Neural progenitor cell (in vitro differentiated cells): ENCODE measurements around the gene OSBP. TPM values are rescaled to one million over a fixed set of nuclear protein-coding genes. Genes with fewer than 3 reads are reported as not detected.

Experiments
- DNase-seq: peaks from one replicate; pipeline ENCODE4 v3.0.0-alpha.2; 2016; ENCODE audit warnings: low spot score
- H2AFZ ChIP-seq: fragments of 200-600 bp; sonication (generic); replicated peaks from 2 replicates; pipeline ENCODE4 v1.6.1; 2016; ENCODE audit warnings: antibody characterized with exemption
- H3F3A ChIP-seq: fragments of 200-600 bp; sonication (generic); 2 replicates; pipeline ENCODE4 v1.6.1; 2016; ENCODE audit warnings: antibody characterized with exemption, low read depth
- H3K27ac ChIP-seq: fragments of 200-600 bp; sonication (generic); 2 replicates; pipeline ENCODE4 v1.5.1; 2016; ENCODE audit warnings: mild to moderate bottlenecking
- H3K27me3 ChIP-seq: fragments of 200-600 bp; sonication (generic); 2 replicates; pipeline ENCODE4 v1.6.1; 2016; ENCODE audit warnings: mild to moderate bottlenecking, moderate library complexity
- H3K36me3 ChIP-seq: fragments of 200-600 bp; sonication (generic); 2 replicates; pipeline ENCODE4 v1.5.1; 2016
- H3K4me1 ChIP-seq: fragments of 200-600 bp; sonication (generic); 2 replicates; pipeline ENCODE4 v1.6.1; 2016; ENCODE audit warnings: mixed run types
- H3K4me2 ChIP-seq: fragments of 200-600 bp; sonication (generic); 2 replicates; pipeline ENCODE4 v1.6.1; 2016
- H3K4me3 ChIP-seq: fragments of 200-600 bp; sonication (generic); 2 replicates; pipeline ENCODE4 v1.5.1; 2016
- H3K79me2 ChIP-seq: fragments of 200-600 bp; sonication (generic); 2 replicates; pipeline ENCODE4 v1.6.1; 2016; ENCODE audit warnings: low read depth
- H3K9ac ChIP-seq: fragments of 200-600 bp; sonication (generic); 2 replicates; pipeline ENCODE4 v1.6.1; 2016
- H3K9me3 ChIP-seq: fragments of 200-600 bp; sonication (generic); 2 replicates; pipeline ENCODE4 v1.5.1; 2016; ENCODE audit warnings: low read depth
- H4K20me1 ChIP-seq: fragments of 200-600 bp; sonication (generic); 2 replicates; pipeline ENCODE4 v1.6.1; 2016; ENCODE audit warnings: low read depth
- H3K27ac Mint-ChIP-seq: 3 replicates; pipeline ENCODE4 v1.8.0; 2021; ENCODE audit warnings: mixed read lengths
- H3K27me3 Mint-ChIP-seq: 2 replicates; pipeline ENCODE4 v1.8.0; 2022; ENCODE audit warnings: low read depth, mild to moderate bottlenecking, inconsistent platforms, moderate library complexity, mixed read lengths; ENCODE audit not compliant: insufficient read depth
- H3K36me3 Mint-ChIP-seq: 3 replicates; pipeline ENCODE4 v1.8.0; 2021; ENCODE audit warnings: mixed read lengths
- H3K4me1 Mint-ChIP-seq: 3 replicates; pipeline ENCODE4 v1.8.0; 2021; ENCODE audit warnings: mixed read lengths
- H3K4me3 Mint-ChIP-seq: 3 replicates; pipeline ENCODE4 v1.8.0; 2021; ENCODE audit warnings: mild to moderate bottlenecking, moderate library complexity, mixed read lengths
- H3K9me3 Mint-ChIP-seq: 3 replicates; pipeline ENCODE4 v1.8.0; 2020; ENCODE audit warnings: mixed read lengths
- CTCF ChIP-seq: fragments of 200-600 bp; sonication (generic); IDR thresholded peaks from 2 replicates; pipeline ENCODE4 v1.5.1; 2017; ENCODE audit warnings: antibody characterized with exemption, mild to moderate bottlenecking
- EZH2 ChIP-seq: fragments of 200-600 bp; sonication (generic); IDR thresholded peaks from 2 replicates; pipeline ENCODE4 v1.6.1; 2017; ENCODE audit warnings: antibody characterized with exemption, mild to moderate bottlenecking, moderate library complexity
- EZH2phosphoT487 ChIP-seq: fragments of 200-600 bp; sonication (generic); IDR thresholded peaks from 2 replicates; pipeline ENCODE4 v1.6.1; 2017; ENCODE audit warnings: antibody characterized with exemption
- total RNA-seq: library from RNA; depleted of rRNA; stranded (reverse); fragments of >200 nt; gene quantifications from 2 replicates; pipeline ENCODE4 v1.2.3, GENCODE V29; 2015; ENCODE audit warnings: low replicate concordance

The OSBP gene
- total RNA-seq, 1 donor from 2014 or later: 22.7 TPM

- no peaks in the 10 kb centered on the region for H4K20me1 ChIP-seq
Observed at GRCh38 chr11:59600234-59600633, 15.3 kb downstream of the OSBP start.

GRCh38 chr11:59598961-59599360 lies 16.6 kb downstream of the OSBP start:
- DNase-seq: no peak
- Mint-ChIP-seq H3K27ac (no peak overlapping the region), H3K36me3 (peaks cover 47% of the 10 kb centered on the region)

More at GRCh38 chr11:59600234-59600633, 15.3 kb downstream of the OSBP start:
- Histone ChIP-seq H3K4me3 (no peak overlapping the region), H3K9ac (no peak overlapping the region), H3K4me2 (no peak overlapping the region), H3K79me2 (no peaks in the 10 kb centered on the region), H2AFZ (no peak overlapping the region), H3K9me3 (no peaks in the 10 kb centered on the region), H3F3A (no peaks in the 10 kb centered on the region), H3K4me1 (no peaks in the 10 kb centered on the region), H3K27ac (no peak overlapping the region), H3K27me3 (no peaks in the 10 kb centered on the region), H3K36me3 (no peaks in the 10 kb centered on the region)
- Mint-ChIP-seq H3K4me1 (no peaks in the 10 kb centered on the region), H3K4me3 (no peak overlapping the region), H3K27ac (no peak overlapping the region), H3K36me3 (peaks cover 41% of the 10 kb centered on the region), H3K9me3 (no peaks in the 10 kb centered on the region), H3K27me3 (no peaks in the 10 kb centered on the region)
- DNase-seq: no peak
- TF ChIP-seq CTCF (no peak), EZH2 (no peak), EZH2phosphoT487 (no peak)

GRCh38 chr11:59584294-59584693 lies 31.3 kb downstream of the OSBP start:
- H3K9ac ChIP-seq: no peak overlapping the region
- no peak for TF ChIP-seq EZH2phosphoT487
- no peak for TF ChIP-seq CTCF
- no peak for TF ChIP-seq EZH2
- no peak overlapping the region for H3K4me3 ChIP-seq
- no peaks in the 10 kb centered on the region for H3K27me3 Mint-ChIP-seq
- no peak overlapping the region for H2AFZ ChIP-seq
- H3K27me3 ChIP-seq: no peaks in the 10 kb centered on the region
- H3K36me3 Mint-ChIP-seq: peaks cover 55% of the 10 kb centered on the region
- DNase-seq: no peak
- no peaks in the 10 kb centered on the region for H3F3A ChIP-seq
- H3K4me1 ChIP-seq: no peaks in the 10 kb centered on the region
- H3K27ac ChIP-seq: no peak overlapping the region
- H3K36me3 ChIP-seq: peaks cover 22% of the 10 kb centered on the region
- H3K9me3 ChIP-seq: peaks cover 6% of the 10 kb centered on the region
- H4K20me1 ChIP-seq: no peaks in the 10 kb centered on the region
- H3K4me3 Mint-ChIP-seq: no peak overlapping the region
- no peak overlapping the region for H3K27ac Mint-ChIP-seq
- H3K79me2 ChIP-seq: no peaks in the 10 kb centered on the region
- H3K4me1 Mint-ChIP-seq: no peaks in the 10 kb centered on the region
- no peak overlapping the region for H3K4me2 ChIP-seq
- H3K9me3 Mint-ChIP-seq: peaks cover 16% of the 10 kb centered on the region

More at GRCh38 chr11:59598961-59599360, 16.6 kb downstream of the OSBP start:
- Mint-ChIP-seq H3K4me1 (no peaks in the 10 kb centered on the region), H3K4me3 (no peak overlapping the region), H3K9me3 (no peaks in the 10 kb centered on the region), H3K27me3 (no peaks in the 10 kb centered on the region)
- Histone ChIP-seq H4K20me1 (no peaks in the 10 kb centered on the region), H3K9ac (no peak overlapping the region), H3K27ac (no peak overlapping the region), H3K9me3 (no peaks in the 10 kb centered on the region), H2AFZ (no peak overlapping the region), H3K36me3 (peaks cover 6% of the 10 kb centered on the region), H3K4me2 (no peak overlapping the region), H3K27me3 (no peaks in the 10 kb centered on the region), H3K4me1 (no peaks in the 10 kb centered on the region), H3K79me2 (no peaks in the 10 kb centered on the region), H3K4me3 (no peak overlapping the region), H3F3A (no peaks in the 10 kb centered on the region)
- no peak for TF ChIP-seq CTCF
- TF ChIP-seq EZH2: no peak
- no peak for TF ChIP-seq EZH2phosphoT487
